ENCODE data around the gene ACCS. TPM values are rescaled to one million over a fixed set of nuclear protein-coding genes. Genes with fewer than 3 reads are reported as not detected.

The ACCS gene
- total and polyA plus RNA-seq, 9 of the 15 experiments (the other 6 are each of a cell fraction or from before 2014, with no cell fraction given), result 4.2 to 25.9 (median 16.3) TPM

- TF ChIP-seq ZNF280A (IDR thresholded peaks at IDR 0.05; ENCODE audit: low read depth, partially characterized antibody) (no peak), NRF1 (conservative IDR thresholded peaks at IDR 0.05 in 1 of 2, IDR thresholded peaks at IDR 0.05 in 1 of 2) (peak; percentile 94 to 96), ARID4B (CRISPR knock-in tag; IDR thresholded peaks at IDR 0.05) (peak; percentile 81), HMGXB4 (CRISPR knock-in tag; IDR thresholded peaks at IDR 0.05) (peak; percentile 79), ARHGAP35 (IDR thresholded peaks at IDR 0.05; ENCODE audit: partially characterized antibody) (no peak), ZFPM2 (CRISPR knock-in tag; IDR thresholded peaks at IDR 0.05) (no peak), HCFC1 (IDR thresholded peaks at IDR 0.05; ENCODE audit: low read depth, low read length) (peak; percentile 48; the same call in 1 of the 2 replicates), ZNF449 (CRISPR knock-in tag; IDR thresholded peaks at IDR 0.05) (no peak), NR0B1 (IDR thresholded peaks at IDR 0.05; ENCODE audit: partially characterized antibody) (no peak), MAFK (IDR thresholded peaks at IDR 0.05; ENCODE audit: low read length) (no peak), E2F3 (CRISPR knock-in tag; IDR thresholded peaks at IDR 0.05) (no peak), ZNF316 (IDR thresholded peaks at IDR 0.05) (no peak), KDM2B (CRISPR knock-in tag; IDR thresholded peaks at IDR 0.05) (0 out of 2 replicates have a peak, but pooled peaks have one; percentile 35), NFATC3 (IDR thresholded peaks at IDR 0.05) (no peak), ZNF184 (CRISPR knock-in tag; IDR thresholded peaks at IDR 0.05) (no peak), L3MBTL2 (IDR thresholded peaks at IDR 0.05) (0 out of 2 replicates have a peak, but pooled peaks have one; percentile 45), LCOR (CRISPR knock-in tag; IDR thresholded peaks at IDR 0.05) (no peak), ZNF311 (CRISPR knock-in tag; IDR thresholded peaks at IDR 0.05) (no peak)
Measured at GRCh38 chr11:44095506-44096359, 29.7 kb downstream of the ACCS start, which contains the start of gene EXT2 (continued).
